ENCODE results near the gene PTPRA.

DNA sequence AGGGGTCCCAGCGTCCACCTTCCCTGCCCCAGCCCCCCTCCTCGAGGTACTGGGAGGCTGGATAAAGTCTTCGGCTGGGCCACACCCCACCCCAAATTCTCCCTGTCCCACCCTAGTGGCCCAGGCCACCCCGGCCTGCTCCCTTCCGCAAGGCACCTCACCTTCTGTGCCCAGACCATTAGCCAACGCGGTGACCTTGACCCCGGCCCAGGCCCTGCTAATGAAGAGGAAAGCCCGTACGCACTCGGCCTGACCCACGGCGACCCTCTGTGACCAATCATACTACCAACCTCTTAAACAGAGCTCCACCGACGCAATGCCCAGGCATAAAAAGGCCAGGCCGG lies 198.0 kb downstream of the PTPRA start:
- TF ChIP-seq, protein P1, sequence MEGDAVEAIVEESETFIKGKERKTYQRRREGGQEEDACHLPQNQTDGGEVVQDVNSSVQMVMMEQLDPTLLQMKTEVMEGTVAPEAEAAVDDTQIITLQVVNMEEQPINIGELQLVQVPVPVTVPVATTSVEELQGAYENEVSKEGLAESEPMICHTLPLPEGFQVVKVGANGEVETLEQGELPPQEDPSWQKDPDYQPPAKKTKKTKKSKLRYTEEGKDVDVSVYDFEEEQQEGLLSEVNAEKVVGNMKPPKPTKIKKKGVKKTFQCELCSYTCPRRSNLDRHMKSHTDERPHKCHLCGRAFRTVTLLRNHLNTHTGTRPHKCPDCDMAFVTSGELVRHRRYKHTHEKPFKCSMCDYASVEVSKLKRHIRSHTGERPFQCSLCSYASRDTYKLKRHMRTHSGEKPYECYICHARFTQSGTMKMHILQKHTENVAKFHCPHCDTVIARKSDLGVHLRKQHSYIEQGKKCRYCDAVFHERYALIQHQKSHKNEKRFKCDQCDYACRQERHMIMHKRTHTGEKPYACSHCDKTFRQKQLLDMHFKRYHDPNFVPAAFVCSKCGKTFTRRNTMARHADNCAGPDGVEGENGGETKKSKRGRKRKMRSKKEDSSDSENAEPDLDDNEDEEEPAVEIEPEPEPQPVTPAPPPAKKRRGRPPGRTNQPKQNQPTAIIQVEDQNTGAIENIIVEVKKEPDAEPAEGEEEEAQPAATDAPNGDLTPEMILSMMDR (IDR thresholded peaks at IDR 0.05), result no peak
- TF ChIP-seq POLR2A (IDR thresholded peaks at IDR 0.05), result no peak

Measured in thyroid gland (tissue), 4 donors.